ENCODE results near the gene ERFE. TPM values are rescaled to one million over a fixed set of nuclear protein-coding genes. Genes with fewer than 3 reads are reported as not detected.

ERFE gene
- total RNA-seq, 1 experiment from 2014 or later = 9.7 TPM

GRCh38 chr2:238142382-238143205 is 16.2 kb upstream of the ERFE start:
- POLR2A ChIA-PET (ENCODE audit: unreplicated experiment) = interaction anchor here (0.6 kb wide), 1 partner anchor 97 kb away, joined by 3 read pairs; no protein-coding TSS in a partner anchor
- Histone ChIP-seq H3K4me3 (no peak overlapping the region), H3K4me2 (peak overlapping the region; percentile 69), H3K27ac (no peak overlapping the region), H2AFZ (no peak overlapping the region), H3F3A (ENCODE audit: insufficient read depth, low read depth) (peaks cover 23% of the 10 kb centered on the region), H3K4me1 (replicated peaks; ENCODE audit: insufficient read depth) (peaks cover 65% of the 10 kb centered on the region), H4K20me1 (ENCODE audit: insufficient read depth) (no peaks in the 10 kb centered on the region), H3K79me2 (ENCODE audit: low read depth) (no peaks in the 10 kb centered on the region), H3K36me3 (ENCODE audit: low read depth) (no peaks in the 10 kb centered on the region), H3K9me3 (ENCODE audit: insufficient read depth, low read depth) (no peaks in the 10 kb centered on the region), H3K27me3 (ENCODE audit: insufficient read depth, low read depth) (no peaks in the 10 kb centered on the region), H3K9me2 (ENCODE audit: insufficient read depth) (no peaks in the 10 kb centered on the region)
- no TSS peak for BruUV-seq (replicated peaks)
- CTCF ChIA-PET = no interaction called here
- intact Hi-C loops (cut with micrococcal nuclease; ENCODE audit: unreplicated experiment) = loop anchor here (2.0 to 10.0 kb wide), 2 partner anchors 102 to 278 kb away; partner anchors contain the start of gene HES6
- TF ChIP-seq CTCF (conservative IDR thresholded peaks at IDR 0.05) (no peak), EZH2 (IDR thresholded peaks at IDR 0.05; ENCODE audit: low read depth) (no peak)
- DNase-seq = no peak

GRCh38 chr2:238143239-238143951 is 15.4 kb upstream of the ERFE start:
- no peaks in the 10 kb centered on the region for H3K9me3 ChIP-seq (ENCODE audit: insufficient read depth, low read depth)

More at GRCh38 chr2:238143239-238143951, 15.4 kb upstream of the ERFE start:
- TF ChIP-seq CTCF (conservative IDR thresholded peaks at IDR 0.05) (no peak), EZH2 (IDR thresholded peaks at IDR 0.05; ENCODE audit: low read depth) (no peak)
- Histone ChIP-seq H3K27ac (no peak overlapping the region), H3K36me3 (ENCODE audit: low read depth) (no peaks in the 10 kb centered on the region), H4K20me1 (ENCODE audit: insufficient read depth) (no peaks in the 10 kb centered on the region), H3K4me3 (no peak overlapping the region), H3K9me2 (ENCODE audit: insufficient read depth) (no peaks in the 10 kb centered on the region), H3K79me2 (ENCODE audit: low read depth) (no peaks in the 10 kb centered on the region), H3K4me1 (replicated peaks; ENCODE audit: insufficient read depth) (peaks cover 57% of the 10 kb centered on the region), H2AFZ (no peak overlapping the region), H3F3A (ENCODE audit: insufficient read depth, low read depth) (peaks cover 21% of the 10 kb centered on the region), H3K4me2 (peak overlapping the region; percentile 69), H3K27me3 (ENCODE audit: insufficient read depth, low read depth) (no peaks in the 10 kb centered on the region)
- intact Hi-C loops (cut with micrococcal nuclease; ENCODE audit: unreplicated experiment) = loop anchor here (2.0 to 10.0 kb wide), 2 partner anchors 101 to 279 kb away; partner anchors contain the start of gene HES6
- ChIA-PET CTCF (no interaction called here), POLR2A (ENCODE audit: unreplicated experiment) (interaction anchor here (0.6 kb wide), 2 partner anchors 17 to 41 kb away, joined by 3 to 4 read pairs; no protein-coding TSS in a partner anchor)
- DNase-seq = peak; percentile 77 to 90
- BruUV-seq (replicated peaks) = no TSS peak
